Fibroblast of pulmonary artery (primary cell): Measurements from ENCODE around the gene PRDX4.
"Not testable (repeated sequence)": the region's sequence is repeated elsewhere in the genome, so short reads cannot be mapped to it uniquely, and the experiment has no call there.

Experiments
- DNase-seq: peaks from one replicate; pipeline ENCODE4 v3.0.0-alpha.2; 2010; ENCODE audit warnings: low read depth
- H3K4me3 ChIP-seq: replicated peaks from 2 replicates; pipeline ENCODE4 v1.5.1; 2011; ENCODE audit warnings: low read depth, mild to moderate bottlenecking, control low read depth, low read length, moderate library complexity
- CTCF ChIP-seq: IDR thresholded peaks from 2 replicates; pipeline ENCODE4 v1.5.1; 2011; ENCODE audit warnings: mild to moderate bottlenecking, control low read depth, low read length, inconsistent platforms; ENCODE audit errors: missing control alignments

Gene PRDX4

GRCh38 chrX:23633834-23634580 is 33.3 kb upstream of the PRDX4 start:
- no peak overlapping the region for H3K4me3 ChIP-seq
- TF ChIP-seq CTCF: peak; percentile 7
- DNase-seq: peak; percentile 3

- DNase-seq: no peak
- no peak for TF ChIP-seq CTCF
- no peak overlapping the region for H3K4me3 ChIP-seq
These were observed 30.1 kb upstream of the PRDX4 start for GRCh38 chrX:23637187-23637586.

GRCh38 chrX:23643020-23643419 is 24.3 kb upstream of the PRDX4 start:
- no peak overlapping the region for H3K4me3 ChIP-seq
- no peak for DNase-seq
- no peak for TF ChIP-seq CTCF

- no peak for DNase-seq
- no peak overlapping the region for H3K4me3 ChIP-seq
- no peak for TF ChIP-seq CTCF
These were observed 22.5 kb upstream of the PRDX4 start for GRCh38 chrX:23644744-23645143.

- no peak for TF ChIP-seq CTCF
- H3K4me3 ChIP-seq: no peak overlapping the region
- DNase-seq: no peak
These were observed 11.2 kb upstream of the PRDX4 start for GRCh38 chrX:23656091-23656490.

- DNase-seq: no peak
- no peak for TF ChIP-seq CTCF
- no peak overlapping the region for H3K4me3 ChIP-seq
These were observed 10.6 kb upstream of the PRDX4 start for GRCh38 chrX:23656684-23657083.

GRCh38 chrX:23659339-23659738 is 8.0 kb upstream of the PRDX4 start:
- no peak for TF ChIP-seq CTCF
- no peak overlapping the region for H3K4me3 ChIP-seq

GRCh38 chrX:23660083-23660765 is 7.1 kb upstream of the PRDX4 start:
- H3K4me3 ChIP-seq: not testable (repeated sequence)

More at GRCh38 chrX:23659339-23659738, 8.0 kb upstream of the PRDX4 start:
- DNase-seq: no peak

More at GRCh38 chrX:23660083-23660765, 7.1 kb upstream of the PRDX4 start:
- not testable (repeated sequence) for DNase-seq
